ENCODE data around the gene ASNS.
A peak's percentile ranks its signal among the peaks of the same experiment; 100 is the strongest.
"Not testable (repeated sequence)": the region's sequence is repeated elsewhere in the genome, so short reads cannot be mapped to it uniquely, and the experiment has no call there.

Gene ASNS

GRCh38 chr7:97872025-97872669 lies at the start of gene ASNS:
Gene ASNS (minus strand): TSS chr7:97872408. CDS start chr7:97869156, 3,252 bp downstream.
- no peaks in the 10 kb centered on the region for H3K27me3 ChIP-seq (ENCODE audit: insufficient read depth, low read length)
- no peaks in the 10 kb centered on the region for H3K9me3 ChIP-seq (ENCODE audit: low read length)
- no peaks in the 10 kb centered on the region for H3F3A ChIP-seq (ENCODE audit: insufficient read depth, low read length)
- H3K4me3 ChIP-seq (ENCODE audit: low read depth, low read length, poor library complexity, severe bottlenecking): peak within 1 kb of the TSS; percentile 72
- peak within 1 kb of the TSS; percentile 71 for H3K9ac ChIP-seq (ENCODE audit: low read length)
- H4K20me1 ChIP-seq (ENCODE audit: insufficient read depth, low read length): no peaks in the 10 kb centered on the region
- peaks cover 19% of the 10 kb centered on the region for H3K36me3 ChIP-seq (ENCODE audit: insufficient read depth, low read length)
- peaks cover 21% of the 10 kb centered on the region for H3K4me1 ChIP-seq (ENCODE audit: insufficient read depth, low read length, severe bottlenecking)
- peak within 1 kb of the TSS; percentile 94 for H2AFZ ChIP-seq (ENCODE audit: low read length)
- no peaks in the 10 kb centered on the region for H3K9me2 ChIP-seq (ENCODE audit: low read depth, low read length)
- H3K4me2 ChIP-seq (ENCODE audit: low read length): peak within 1 kb of the TSS; percentile 70
- peaks cover 8% of the 10 kb centered on the region for H3K79me2 ChIP-seq (ENCODE audit: insufficient read depth, low read length)
- H3K27ac ChIP-seq (ENCODE audit: low read depth, low read length, poor library complexity, severe bottlenecking): peak within 1 kb of the TSS; percentile 73
- TF ChIP-seq EZH2 (IDR thresholded peaks at IDR 0.05; ENCODE audit: borderline replicate concordance, low read length): no peak
- TF ChIP-seq, protein P1, sequence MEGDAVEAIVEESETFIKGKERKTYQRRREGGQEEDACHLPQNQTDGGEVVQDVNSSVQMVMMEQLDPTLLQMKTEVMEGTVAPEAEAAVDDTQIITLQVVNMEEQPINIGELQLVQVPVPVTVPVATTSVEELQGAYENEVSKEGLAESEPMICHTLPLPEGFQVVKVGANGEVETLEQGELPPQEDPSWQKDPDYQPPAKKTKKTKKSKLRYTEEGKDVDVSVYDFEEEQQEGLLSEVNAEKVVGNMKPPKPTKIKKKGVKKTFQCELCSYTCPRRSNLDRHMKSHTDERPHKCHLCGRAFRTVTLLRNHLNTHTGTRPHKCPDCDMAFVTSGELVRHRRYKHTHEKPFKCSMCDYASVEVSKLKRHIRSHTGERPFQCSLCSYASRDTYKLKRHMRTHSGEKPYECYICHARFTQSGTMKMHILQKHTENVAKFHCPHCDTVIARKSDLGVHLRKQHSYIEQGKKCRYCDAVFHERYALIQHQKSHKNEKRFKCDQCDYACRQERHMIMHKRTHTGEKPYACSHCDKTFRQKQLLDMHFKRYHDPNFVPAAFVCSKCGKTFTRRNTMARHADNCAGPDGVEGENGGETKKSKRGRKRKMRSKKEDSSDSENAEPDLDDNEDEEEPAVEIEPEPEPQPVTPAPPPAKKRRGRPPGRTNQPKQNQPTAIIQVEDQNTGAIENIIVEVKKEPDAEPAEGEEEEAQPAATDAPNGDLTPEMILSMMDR (IDR thresholded peaks at IDR 0.05; ENCODE audit: low read length): 0 out of 2 replicates have a peak, but pooled peaks have one; percentile 4

GRCh38 chr7:97921254-97921653 lies 49.0 kb upstream of the ASNS start:
- H3K4me1 ChIP-seq (ENCODE audit: insufficient read depth, low read length, severe bottlenecking); H3K9ac ChIP-seq (ENCODE audit: low read length); H3K4me2 ChIP-seq (ENCODE audit: low read length); H3K36me3 ChIP-seq (ENCODE audit: insufficient read depth, low read length); H2AFZ ChIP-seq (ENCODE audit: low read length); H3K27ac ChIP-seq (ENCODE audit: low read depth, low read length, poor library complexity, severe bottlenecking); H3K4me3 ChIP-seq (ENCODE audit: low read depth, low read length, poor library complexity, severe bottlenecking); H3F3A ChIP-seq (ENCODE audit: insufficient read depth, low read length); H3K27me3 ChIP-seq (ENCODE audit: insufficient read depth, low read length); H3K9me2 ChIP-seq (ENCODE audit: low read depth, low read length); H3K79me2 ChIP-seq (ENCODE audit: insufficient read depth, low read length); H3K9me3 ChIP-seq (ENCODE audit: low read length); H4K20me1 ChIP-seq (ENCODE audit: insufficient read depth, low read length): not testable (repeated sequence)

- not testable (repeated sequence) for H3K4me2 ChIP-seq (ENCODE audit: low read length); H3K4me3 ChIP-seq (ENCODE audit: low read depth, low read length, poor library complexity, severe bottlenecking); H2AFZ ChIP-seq (ENCODE audit: low read length)
Measured at GRCh38 chr7:97915267-97915666, 43.1 kb upstream of the ASNS start.

GRCh38 chr7:97912294-97912693 lies 40.1 kb upstream of the ASNS start:
- not testable (repeated sequence) for H4K20me1 ChIP-seq (ENCODE audit: insufficient read depth, low read length)

More at GRCh38 chr7:97915267-97915666, 43.1 kb upstream of the ASNS start:
- H3K4me1 ChIP-seq (ENCODE audit: insufficient read depth, low read length, severe bottlenecking); H3K27me3 ChIP-seq (ENCODE audit: insufficient read depth, low read length); H3K36me3 ChIP-seq (ENCODE audit: insufficient read depth, low read length); H3K79me2 ChIP-seq (ENCODE audit: insufficient read depth, low read length); H4K20me1 ChIP-seq (ENCODE audit: insufficient read depth, low read length); H3K27ac ChIP-seq (ENCODE audit: low read depth, low read length, poor library complexity, severe bottlenecking); H3K9me3 ChIP-seq (ENCODE audit: low read length); H3F3A ChIP-seq (ENCODE audit: insufficient read depth, low read length); H3K9me2 ChIP-seq (ENCODE audit: low read depth, low read length); H3K9ac ChIP-seq (ENCODE audit: low read length): not testable (repeated sequence)

GRCh38 chr7:97896893-97897292 lies 24.7 kb upstream of the ASNS start:
- not testable (repeated sequence) for H3K27ac ChIP-seq (ENCODE audit: low read depth, low read length, poor library complexity, severe bottlenecking); H3K36me3 ChIP-seq (ENCODE audit: insufficient read depth, low read length); H3F3A ChIP-seq (ENCODE audit: insufficient read depth, low read length); H3K9ac ChIP-seq (ENCODE audit: low read length); H3K4me1 ChIP-seq (ENCODE audit: insufficient read depth, low read length, severe bottlenecking); H4K20me1 ChIP-seq (ENCODE audit: insufficient read depth, low read length); H3K9me3 ChIP-seq (ENCODE audit: low read length); H3K4me2 ChIP-seq (ENCODE audit: low read length); H3K79me2 ChIP-seq (ENCODE audit: insufficient read depth, low read length); H3K4me3 ChIP-seq (ENCODE audit: low read depth, low read length, poor library complexity, severe bottlenecking); H2AFZ ChIP-seq (ENCODE audit: low read length); H3K27me3 ChIP-seq (ENCODE audit: insufficient read depth, low read length); H3K9me2 ChIP-seq (ENCODE audit: low read depth, low read length)

More at GRCh38 chr7:97912294-97912693, 40.1 kb upstream of the ASNS start:
- H3K4me1 ChIP-seq (ENCODE audit: insufficient read depth, low read length, severe bottlenecking); H2AFZ ChIP-seq (ENCODE audit: low read length); H3K9me2 ChIP-seq (ENCODE audit: low read depth, low read length); H3K27me3 ChIP-seq (ENCODE audit: insufficient read depth, low read length); H3K9me3 ChIP-seq (ENCODE audit: low read length); H3F3A ChIP-seq (ENCODE audit: insufficient read depth, low read length); H3K27ac ChIP-seq (ENCODE audit: low read depth, low read length, poor library complexity, severe bottlenecking); H3K4me3 ChIP-seq (ENCODE audit: low read depth, low read length, poor library complexity, severe bottlenecking); H3K4me2 ChIP-seq (ENCODE audit: low read length); H3K79me2 ChIP-seq (ENCODE audit: insufficient read depth, low read length); H3K9ac ChIP-seq (ENCODE audit: low read length); H3K36me3 ChIP-seq (ENCODE audit: insufficient read depth, low read length): not testable (repeated sequence)

DNA sequence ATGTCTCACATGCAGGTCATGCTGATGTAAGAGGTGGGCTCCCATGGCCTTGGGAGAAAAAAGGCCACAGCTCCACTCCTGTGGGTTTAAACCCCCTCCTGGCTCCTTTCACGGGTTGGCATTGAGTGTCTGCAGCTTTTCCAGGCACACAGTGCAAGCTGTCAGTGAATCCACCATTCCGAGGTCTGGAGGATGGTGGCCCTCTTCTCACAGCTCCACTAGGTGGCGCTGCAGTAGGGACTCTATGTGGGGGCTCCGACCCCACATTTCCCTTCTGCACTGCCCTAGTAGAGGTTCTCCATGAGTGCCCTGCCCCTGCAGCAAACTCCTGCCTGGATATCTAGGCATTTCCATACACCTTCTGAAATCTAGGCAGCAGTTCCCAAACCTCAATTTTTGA lies 19.5 kb upstream of the ASNS start:
- H3K4me1 ChIP-seq (ENCODE audit: insufficient read depth, low read length, severe bottlenecking); H3K36me3 ChIP-seq (ENCODE audit: insufficient read depth, low read length); H4K20me1 ChIP-seq (ENCODE audit: insufficient read depth, low read length); H3K79me2 ChIP-seq (ENCODE audit: insufficient read depth, low read length); H2AFZ ChIP-seq (ENCODE audit: low read length); H3K9me3 ChIP-seq (ENCODE audit: low read length); H3K27ac ChIP-seq (ENCODE audit: low read depth, low read length, poor library complexity, severe bottlenecking); H3F3A ChIP-seq (ENCODE audit: insufficient read depth, low read length); H3K4me3 ChIP-seq (ENCODE audit: low read depth, low read length, poor library complexity, severe bottlenecking); H3K27me3 ChIP-seq (ENCODE audit: insufficient read depth, low read length); H3K9me2 ChIP-seq (ENCODE audit: low read depth, low read length); H3K9ac ChIP-seq (ENCODE audit: low read length); H3K4me2 ChIP-seq (ENCODE audit: low read length): not testable (repeated sequence)

GRCh38 chr7:97879527-97879926 lies 7.3 kb upstream of the ASNS start:
- not testable (repeated sequence) for H3K9me2 ChIP-seq (ENCODE audit: low read depth, low read length); H3K4me2 ChIP-seq (ENCODE audit: low read length); H2AFZ ChIP-seq (ENCODE audit: low read length); H3K27ac ChIP-seq (ENCODE audit: low read depth, low read length, poor library complexity, severe bottlenecking); H3K79me2 ChIP-seq (ENCODE audit: insufficient read depth, low read length); H3K36me3 ChIP-seq (ENCODE audit: insufficient read depth, low read length); H3F3A ChIP-seq (ENCODE audit: insufficient read depth, low read length); H3K9me3 ChIP-seq (ENCODE audit: low read length); H3K9ac ChIP-seq (ENCODE audit: low read length); H4K20me1 ChIP-seq (ENCODE audit: insufficient read depth, low read length); H3K4me3 ChIP-seq (ENCODE audit: low read depth, low read length, poor library complexity, severe bottlenecking); H3K4me1 ChIP-seq (ENCODE audit: insufficient read depth, low read length, severe bottlenecking); H3K27me3 ChIP-seq (ENCODE audit: insufficient read depth, low read length)

Data from OCI-LY1 (cell line).